Nephron progenitor cell (in vitro differentiated cells): ENCODE results near the gene ZNF124.
"Not testable (repeated sequence)": the region's sequence is repeated elsewhere in the genome, so short reads cannot be mapped to it uniquely, and the experiment has no call there.

ENCODE experiments used
- DNase-seq: peaks from one replicate; pipeline ENCODE4 v3.0.0; 2021
- H3K27ac Mint-ChIP-seq: 2 replicates; pipeline ENCODE4 v1.8.0; 2021; ENCODE audit warnings: mild to moderate bottlenecking, moderate library complexity, mixed read lengths
- H3K27me3 Mint-ChIP-seq: 2 replicates; pipeline ENCODE4 v1.8.0; 2021; ENCODE audit warnings: mild to moderate bottlenecking, low read depth, mixed read lengths; ENCODE audit not compliant: poor library complexity
- H3K36me3 Mint-ChIP-seq: 2 replicates; pipeline ENCODE4 v1.8.0; 2021; ENCODE audit warnings: low read depth, mixed read lengths
- H3K4me1 Mint-ChIP-seq: 2 replicates; pipeline ENCODE4 v1.8.0; 2021; ENCODE audit warnings: mixed read lengths
- H3K4me3 Mint-ChIP-seq: 2 replicates; pipeline ENCODE4 v1.8.0; 2021; ENCODE audit warnings: mild to moderate bottlenecking, moderate library complexity, mixed read lengths
- H3K9me3 Mint-ChIP-seq: 2 replicates; pipeline ENCODE4 v1.8.0; 2021; ENCODE audit warnings: mild to moderate bottlenecking, moderate library complexity, mixed read lengths
- TF ChIP-seq, protein P1 (sequence below): fragments of 200-600 bp; sonication (generic); IDR thresholded peaks from 2 replicates; pipeline ENCODE4 v1.5.0; 2021; ENCODE audit warnings: antibody characterized with exemption

The ZNF124 gene

DNA sequence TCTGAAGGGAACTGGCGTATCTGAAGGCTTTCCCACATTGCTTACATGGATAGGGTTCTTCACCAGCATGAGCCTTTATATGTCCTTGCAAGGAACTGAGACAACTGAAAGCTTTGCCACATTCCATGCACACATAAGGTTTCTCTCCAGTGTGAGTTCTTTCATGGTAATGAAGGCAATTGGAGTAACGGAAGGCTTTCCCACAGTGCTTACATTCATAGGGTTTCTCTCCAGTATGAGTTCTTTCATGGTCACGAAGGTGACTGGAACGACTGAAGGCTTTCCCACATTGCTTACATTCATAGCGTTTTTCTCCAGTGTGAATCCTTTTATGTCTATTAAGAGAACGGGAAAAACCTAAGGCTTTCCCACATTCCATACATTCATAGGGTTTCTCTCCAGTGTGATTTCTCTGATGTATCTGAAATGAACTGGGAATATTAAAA, 15.0 kb downstream of the ZNF124 start:
- H3K27ac Mint-ChIP-seq: no peak overlapping the region
- H3K27me3 Mint-ChIP-seq: no peaks in the 10 kb centered on the region
- H3K4me1 Mint-ChIP-seq: no peaks in the 10 kb centered on the region
- TF ChIP-seq, protein P1, sequence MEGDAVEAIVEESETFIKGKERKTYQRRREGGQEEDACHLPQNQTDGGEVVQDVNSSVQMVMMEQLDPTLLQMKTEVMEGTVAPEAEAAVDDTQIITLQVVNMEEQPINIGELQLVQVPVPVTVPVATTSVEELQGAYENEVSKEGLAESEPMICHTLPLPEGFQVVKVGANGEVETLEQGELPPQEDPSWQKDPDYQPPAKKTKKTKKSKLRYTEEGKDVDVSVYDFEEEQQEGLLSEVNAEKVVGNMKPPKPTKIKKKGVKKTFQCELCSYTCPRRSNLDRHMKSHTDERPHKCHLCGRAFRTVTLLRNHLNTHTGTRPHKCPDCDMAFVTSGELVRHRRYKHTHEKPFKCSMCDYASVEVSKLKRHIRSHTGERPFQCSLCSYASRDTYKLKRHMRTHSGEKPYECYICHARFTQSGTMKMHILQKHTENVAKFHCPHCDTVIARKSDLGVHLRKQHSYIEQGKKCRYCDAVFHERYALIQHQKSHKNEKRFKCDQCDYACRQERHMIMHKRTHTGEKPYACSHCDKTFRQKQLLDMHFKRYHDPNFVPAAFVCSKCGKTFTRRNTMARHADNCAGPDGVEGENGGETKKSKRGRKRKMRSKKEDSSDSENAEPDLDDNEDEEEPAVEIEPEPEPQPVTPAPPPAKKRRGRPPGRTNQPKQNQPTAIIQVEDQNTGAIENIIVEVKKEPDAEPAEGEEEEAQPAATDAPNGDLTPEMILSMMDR: no peak
- H3K4me3 Mint-ChIP-seq: no peak overlapping the region
- no peak for DNase-seq
- peaks cover 100% of the 10 kb centered on the region for H3K36me3 Mint-ChIP-seq
- peaks cover 98% of the 10 kb centered on the region for H3K9me3 Mint-ChIP-seq

DNA sequence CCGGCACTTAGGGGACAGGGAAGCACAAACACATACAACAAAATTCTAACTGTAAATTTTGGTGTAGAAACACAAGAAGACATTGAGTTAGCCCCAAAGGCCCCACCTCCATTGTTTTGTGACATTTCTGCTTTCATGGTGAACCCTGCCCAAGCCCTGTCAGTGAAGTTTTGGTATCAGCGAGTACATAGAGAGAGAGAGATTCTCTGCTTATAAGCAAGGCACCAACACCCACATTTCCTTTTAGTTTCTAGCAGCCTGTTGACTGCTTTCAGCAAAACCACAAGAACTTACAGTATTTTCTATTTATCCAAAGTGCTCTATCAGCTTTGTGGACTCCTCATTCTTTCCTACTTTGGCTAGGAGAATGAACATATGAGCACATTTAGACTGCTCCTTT, 24.0 kb downstream of the ZNF124 start:
- Mint-ChIP-seq H3K4me3 (no peak overlapping the region), H3K4me1 (no peaks in the 10 kb centered on the region), H3K27ac (no peak overlapping the region), H3K27me3 (peaks cover 6% of the 10 kb centered on the region), H3K9me3 (peaks cover 98% of the 10 kb centered on the region), H3K36me3 (peaks cover 100% of the 10 kb centered on the region)
- TF ChIP-seq, protein P1: no peak
- DNase-seq: no peak

DNA sequence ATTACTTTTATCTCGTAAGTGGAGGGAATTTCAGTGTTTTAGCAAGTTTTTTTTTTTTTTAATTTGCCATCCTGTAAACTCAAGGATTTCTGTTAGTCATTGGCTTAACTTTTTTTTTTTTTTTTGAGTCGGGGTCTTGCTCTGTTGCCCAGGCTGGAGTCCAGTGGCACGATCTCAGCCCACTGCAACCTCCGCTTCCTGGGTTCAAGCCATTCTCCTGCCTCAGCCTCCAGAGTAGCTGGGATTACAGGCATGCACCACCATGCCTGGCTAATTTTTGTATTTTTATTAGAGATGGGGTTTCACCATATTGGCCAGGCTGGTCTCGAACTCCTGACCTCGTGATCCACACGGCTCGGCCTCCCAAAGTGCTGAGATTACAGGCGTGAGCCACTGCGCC, 24.7 kb downstream of the ZNF124 start:
- peaks cover 100% of the 10 kb centered on the region for H3K36me3 Mint-ChIP-seq
- not testable (repeated sequence) for DNase-seq, H3K27me3 Mint-ChIP-seq, H3K4me3 Mint-ChIP-seq, H3K4me1 Mint-ChIP-seq, H3K27ac Mint-ChIP-seq
- H3K9me3 Mint-ChIP-seq: peaks cover 100% of the 10 kb centered on the region

DNA sequence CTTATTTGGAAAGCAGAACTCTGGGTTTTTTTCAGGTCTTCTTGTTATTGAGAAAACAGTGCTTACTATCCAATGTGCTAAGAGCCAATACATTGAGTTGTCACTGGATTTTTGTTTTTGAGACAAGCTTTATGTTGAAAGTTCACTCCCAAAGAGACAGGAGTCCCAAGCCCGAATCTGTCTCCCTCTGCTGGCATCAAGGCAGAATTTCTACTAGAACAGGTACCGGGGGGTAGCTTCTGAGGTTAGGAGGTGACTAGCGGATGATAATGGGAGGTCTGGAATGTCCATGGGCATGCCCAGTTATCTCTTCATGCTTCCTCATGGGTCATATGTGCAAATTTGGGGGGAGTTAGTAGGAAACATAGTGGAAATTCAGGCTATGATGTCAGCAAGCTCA, 25.1 kb downstream of the ZNF124 start:
- DNase-seq: no peak

DNA sequence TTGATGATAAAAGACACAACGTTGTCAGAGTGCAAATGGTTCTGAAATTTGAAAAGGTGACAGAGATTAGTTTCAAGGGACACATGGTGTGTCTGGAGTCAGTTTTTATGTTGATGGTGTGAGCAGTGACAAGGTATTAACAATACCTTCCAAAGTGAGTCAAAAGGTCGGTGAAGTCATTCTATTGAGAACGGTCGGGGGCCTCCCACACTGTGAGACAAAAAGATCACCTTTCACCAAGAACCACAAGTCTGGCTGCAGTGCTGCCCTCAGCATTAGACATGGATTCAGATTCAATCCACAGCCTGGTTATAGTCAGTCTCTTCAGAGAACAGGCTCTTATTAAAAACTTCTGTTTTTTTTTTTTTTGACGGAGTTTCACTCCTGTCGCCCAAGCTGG, 26.5 kb downstream of the ZNF124 start:
- H3K4me3 Mint-ChIP-seq: no peak overlapping the region
- TF ChIP-seq, protein P1: no peak
- H3K27me3 Mint-ChIP-seq: peaks cover 10% of the 10 kb centered on the region
- no peaks in the 10 kb centered on the region for H3K4me1 Mint-ChIP-seq
- H3K9me3 Mint-ChIP-seq: peaks cover 100% of the 10 kb centered on the region
- DNase-seq: no peak
- no peak overlapping the region for H3K27ac Mint-ChIP-seq
- peaks cover 100% of the 10 kb centered on the region for H3K36me3 Mint-ChIP-seq

More for the DNA sequence above, 25.1 kb downstream of the ZNF124 start:
- H3K36me3 Mint-ChIP-seq: peaks cover 100% of the 10 kb centered on the region
- H3K27me3 Mint-ChIP-seq: peaks cover 6% of the 10 kb centered on the region
- TF ChIP-seq, protein P1: no peak
- H3K27ac Mint-ChIP-seq: no peak overlapping the region
- no peak overlapping the region for H3K4me3 Mint-ChIP-seq
- H3K4me1 Mint-ChIP-seq: no peaks in the 10 kb centered on the region
- H3K9me3 Mint-ChIP-seq: peaks cover 100% of the 10 kb centered on the region

DNA sequence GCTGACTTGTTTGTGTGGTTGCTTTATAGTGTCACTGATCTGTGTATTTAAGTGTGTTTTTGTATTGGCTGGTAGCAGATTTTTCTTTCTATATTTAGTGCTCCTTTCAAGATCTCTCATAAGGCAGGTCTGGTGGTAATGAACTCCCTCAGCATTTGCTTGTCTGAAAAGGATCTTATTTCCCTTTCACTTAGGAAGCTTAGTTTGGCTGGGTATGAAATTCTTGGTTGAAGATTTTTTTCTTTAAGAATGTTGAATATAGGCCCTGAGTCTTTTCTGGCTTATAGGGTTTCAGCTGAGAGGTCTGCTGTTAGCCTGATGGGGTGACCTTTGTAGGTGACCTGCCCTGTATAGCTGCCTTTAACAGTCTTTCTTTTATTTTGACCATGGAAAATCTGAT, 32.3 kb downstream of the ZNF124 start:
- H3K27me3 Mint-ChIP-seq, DNase-seq, H3K27ac Mint-ChIP-seq, H3K4me1 Mint-ChIP-seq, H3K4me3 Mint-ChIP-seq: not testable (repeated sequence)
- peaks cover 100% of the 10 kb centered on the region for H3K36me3 Mint-ChIP-seq
- H3K9me3 Mint-ChIP-seq: peaks cover 100% of the 10 kb centered on the region

DNA sequence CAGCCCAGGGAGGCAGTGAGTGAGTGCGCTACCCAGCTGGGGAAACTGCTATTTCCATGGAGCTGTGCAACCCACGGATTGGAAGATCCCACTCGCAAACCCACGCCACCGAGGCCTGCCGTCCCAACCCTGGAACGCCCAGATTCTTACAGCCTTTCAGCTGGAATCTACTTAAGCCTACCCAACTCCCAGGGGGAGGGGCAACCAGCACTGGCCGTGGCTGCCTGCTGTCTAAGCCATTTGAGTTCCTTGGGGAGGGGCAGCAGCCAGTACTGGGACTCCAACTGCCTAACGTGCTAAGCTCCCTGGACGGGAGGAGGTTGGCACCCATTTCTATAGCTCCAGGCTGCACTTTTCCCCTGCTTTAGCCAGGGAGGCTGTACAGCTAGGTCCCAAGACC, 40.6 kb downstream of the ZNF124 start:
- Mint-ChIP-seq H3K4me3 (no peak overlapping the region), H3K27me3 (no peaks in the 10 kb centered on the region), H3K36me3 (peaks cover 76% of the 10 kb centered on the region), H3K9me3 (peaks cover 72% of the 10 kb centered on the region), H3K27ac (no peak overlapping the region), H3K4me1 (peaks cover 7% of the 10 kb centered on the region)
- DNase-seq: no peak
- TF ChIP-seq, protein P1: no peak

DNA sequence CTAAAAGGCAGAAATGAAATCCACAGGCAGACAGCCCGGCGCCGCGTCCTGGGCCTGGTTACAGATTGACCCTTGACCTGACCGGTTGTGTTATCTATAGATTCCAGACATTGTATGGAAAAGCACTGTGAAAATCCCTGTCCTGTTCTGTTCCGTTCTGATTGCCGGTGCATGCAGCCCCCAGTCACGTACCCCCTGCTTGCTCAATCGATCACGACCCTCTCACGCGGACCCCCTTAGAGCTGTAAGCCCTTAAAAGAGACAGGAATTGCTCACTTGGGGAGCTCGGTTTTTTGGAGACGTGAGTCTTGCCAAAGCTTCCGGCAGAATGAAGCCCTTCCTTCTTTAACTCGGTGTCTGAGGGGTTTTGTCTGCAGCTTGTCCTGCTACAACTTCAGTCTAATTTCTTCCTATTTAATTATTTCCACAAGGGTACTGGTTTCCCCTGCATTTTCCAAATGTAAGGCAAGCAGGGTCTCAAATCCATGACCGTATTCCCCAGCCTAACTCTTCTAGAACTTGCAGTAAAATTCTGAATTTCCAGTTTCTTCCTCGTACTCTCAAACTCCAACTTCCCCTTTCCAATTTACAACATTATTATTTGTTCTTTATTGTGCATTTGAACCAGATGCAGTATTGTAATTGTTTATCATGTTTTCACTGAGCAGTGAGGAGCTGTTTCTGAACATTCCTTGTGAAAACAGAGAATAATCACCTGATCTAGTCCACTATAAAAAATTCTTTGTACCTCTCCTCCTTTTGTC, 44.1 kb downstream of the ZNF124 start:
- H3K27me3 Mint-ChIP-seq, DNase-seq, H3K4me1 Mint-ChIP-seq: not testable (repeated sequence)
- Mint-ChIP-seq H3K9me3 (peaks cover 59% of the 10 kb centered on the region), H3K27ac (peak overlapping the region; percentile 15), H3K4me3 (peak overlapping the region; percentile 89), H3K36me3 (peaks cover 60% of the 10 kb centered on the region)

DNA sequence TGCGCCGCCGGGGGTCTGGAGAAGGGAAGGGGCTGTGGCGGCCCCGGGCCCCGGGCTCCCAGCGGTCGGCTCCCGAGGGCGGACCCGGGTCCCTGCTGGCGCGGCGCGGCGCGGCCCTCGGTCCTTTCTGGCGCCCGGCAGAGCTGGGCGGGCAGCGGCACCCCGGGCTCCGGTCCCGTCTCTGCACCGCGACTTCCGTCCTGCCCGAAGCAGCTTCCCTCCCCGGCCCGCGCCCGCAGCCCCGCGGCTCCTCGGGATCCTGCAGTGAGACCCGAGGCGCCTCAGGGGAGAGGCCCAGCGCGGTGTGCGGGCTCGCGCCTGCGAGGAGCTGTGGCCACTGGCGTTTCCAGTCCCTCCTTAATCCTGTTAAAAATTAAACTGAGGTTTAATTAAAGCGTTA, 45.2 kb downstream of the ZNF124 start:
- not testable (repeated sequence) for H3K4me1 Mint-ChIP-seq, H3K4me3 Mint-ChIP-seq, DNase-seq, H3K27me3 Mint-ChIP-seq, H3K27ac Mint-ChIP-seq
- peaks cover 51% of the 10 kb centered on the region for H3K36me3 Mint-ChIP-seq
- peaks cover 56% of the 10 kb centered on the region for H3K9me3 Mint-ChIP-seq

DNA sequence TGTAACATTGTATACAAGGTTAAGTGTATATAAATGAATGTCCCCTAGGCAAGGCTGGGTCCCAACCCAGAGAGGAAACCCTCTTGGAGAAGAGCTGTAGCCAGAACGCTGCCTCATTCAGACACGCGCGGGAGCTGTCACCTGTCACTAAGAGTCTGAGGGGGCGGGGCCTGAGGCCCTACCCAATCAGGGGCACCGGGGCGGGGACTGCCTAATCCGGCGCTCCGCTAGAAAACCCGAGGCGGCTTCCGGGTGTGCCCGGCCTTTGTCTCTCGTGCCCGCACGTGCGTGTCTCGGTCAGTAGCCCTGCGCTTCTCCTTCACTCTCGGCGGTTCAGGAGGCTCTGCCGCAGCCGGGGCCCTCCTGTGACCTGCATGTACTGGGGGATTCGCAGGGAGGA, 45.7 kb downstream of the ZNF124 start:
- peaks cover 49% of the 10 kb centered on the region for H3K36me3 Mint-ChIP-seq
- DNase-seq, H3K27me3 Mint-ChIP-seq, H3K4me3 Mint-ChIP-seq, H3K4me1 Mint-ChIP-seq, H3K27ac Mint-ChIP-seq: not testable (repeated sequence)
- peaks cover 55% of the 10 kb centered on the region for H3K9me3 Mint-ChIP-seq
